Measurements from ENCODE around the gene BCL11A. TPM values are rescaled to one million over a fixed set of nuclear protein-coding genes. Genes with fewer than 3 reads are reported as not detected.
A peak's percentile ranks its signal among the peaks of the same experiment; 100 is the strongest.

Gene BCL11A
- polyA plus RNA-seq, 1 donor (not counting 4 experiments of a cell fraction or from before 2014, with no cell fraction given): 5.0 TPM

- H3K4me1 ChIP-seq (ENCODE audit: control insufficient read depth, extremely low read depth, insufficient read depth, low read length): peaks cover 14% of the 10 kb centered on the region
- H3K27me3 ChIP-seq (ENCODE audit: control insufficient read depth, extremely low read depth, insufficient read depth, low read length): peaks cover 5% of the 10 kb centered on the region
- no peak overlapping the region for H3K27ac ChIP-seq (ENCODE audit: control insufficient read depth, insufficient read depth, low read length)
- FAIRE-seq (no peak), DNase-seq (ENCODE audit: low read depth, low spot score) (no peak)
- H2AFZ ChIP-seq (ENCODE audit: control insufficient read depth, low read length): no peak overlapping the region
- H3K9ac ChIP-seq (ENCODE audit: control insufficient read depth, extremely low read depth, insufficient read depth, low read length): no peak overlapping the region
- no peaks in the 10 kb centered on the region for H3K9me1 ChIP-seq (ENCODE audit: control insufficient read depth, extremely low read depth, insufficient read depth, low read length)
- H3K79me2 ChIP-seq (ENCODE audit: control insufficient read depth, insufficient read depth, low read length): no peaks in the 10 kb centered on the region
- H3K4me2 ChIP-seq (ENCODE audit: control insufficient read depth, extremely low read depth, insufficient read depth, low read depth, low read length): no peak overlapping the region
- H3K9me3 ChIP-seq (ENCODE audit: control insufficient read depth, low read depth, low read length): no peaks in the 10 kb centered on the region
- no peak overlapping the region for H3K4me3 ChIP-seq (ENCODE audit: control insufficient read depth in 2 of 3, extremely low read depth in 1 of 3, insufficient read depth in 2 of 3, low read depth in 1 of 3, low read length in 3 of 3)
- no peaks in the 10 kb centered on the region for H3K36me3 ChIP-seq (ENCODE audit: control insufficient read depth in 2 of 2, extremely low read depth in 1 of 2, insufficient read depth in 2 of 2, low read length in 2 of 2)
- TF ChIP-seq EZH2 (IDR thresholded peaks at IDR 0.05; ENCODE audit: low read length) (no peak), CTCF (optimal IDR thresholded peaks at IDR 0.05 in 1 of 3, IDR thresholded peaks at IDR 0.05 in 1 of 3, conservative IDR thresholded peaks at IDR 0.05 in 1 of 3; ENCODE audit: extremely low read depth in 1 of 3, insufficient read depth in 2 of 3, low read length in 3 of 3) (no peak)
- H4K20me1 ChIP-seq (ENCODE audit: control insufficient read depth, extremely low read depth, insufficient read depth, low read length): no peaks in the 10 kb centered on the region
- dilution Hi-C loops (cut with MboI; ENCODE audit: extremely low pct_ligation_motif_present, low sequenced_read_pairs): no loop called here
Observed at GRCh38 chr2:60410456-60411146, 142.9 kb downstream of the BCL11A start.

GRCh38 chr2:60409531-60409871 lies 144.0 kb downstream of the BCL11A start:
- Histone ChIP-seq H3K79me2 (ENCODE audit: control insufficient read depth, insufficient read depth, low read length) (no peaks in the 10 kb centered on the region), H3K27me3 (ENCODE audit: control insufficient read depth, extremely low read depth, insufficient read depth, low read length) (peaks cover 5% of the 10 kb centered on the region), H3K9me3 (ENCODE audit: control insufficient read depth, low read depth, low read length) (no peaks in the 10 kb centered on the region), H2AFZ (ENCODE audit: control insufficient read depth, low read length) (no peak overlapping the region), H3K9me1 (ENCODE audit: control insufficient read depth, extremely low read depth, insufficient read depth, low read length) (no peaks in the 10 kb centered on the region), H3K4me3 (ENCODE audit: control insufficient read depth in 2 of 3, extremely low read depth in 1 of 3, insufficient read depth in 2 of 3, low read depth in 1 of 3, low read length in 3 of 3) (no peak overlapping the region), H3K4me2 (ENCODE audit: control insufficient read depth, extremely low read depth, insufficient read depth, low read depth, low read length) (peak overlapping the region; percentile 53), H3K4me1 (ENCODE audit: control insufficient read depth, extremely low read depth, insufficient read depth, low read length) (peaks cover 14% of the 10 kb centered on the region), H3K36me3 (ENCODE audit: control insufficient read depth in 2 of 2, extremely low read depth in 1 of 2, insufficient read depth in 2 of 2, low read length in 2 of 2) (no peaks in the 10 kb centered on the region), H4K20me1 (ENCODE audit: control insufficient read depth, extremely low read depth, insufficient read depth, low read length) (no peaks in the 10 kb centered on the region), H3K27ac (ENCODE audit: control insufficient read depth, insufficient read depth, low read length) (no peak overlapping the region), H3K9ac (ENCODE audit: control insufficient read depth, extremely low read depth, insufficient read depth, low read length) (no peak overlapping the region)
- dilution Hi-C loops (cut with MboI; ENCODE audit: extremely low pct_ligation_motif_present, low sequenced_read_pairs): no loop called here
- no peak for TF ChIP-seq EZH2 (IDR thresholded peaks at IDR 0.05; ENCODE audit: low read length)
- TF ChIP-seq CTCF (optimal IDR thresholded peaks at IDR 0.05 in 1 of 3, IDR thresholded peaks at IDR 0.05 in 1 of 3, conservative IDR thresholded peaks at IDR 0.05 in 1 of 3; ENCODE audit: extremely low read depth in 1 of 3, insufficient read depth in 2 of 3, low read length in 3 of 3): no peak
- FAIRE-seq (no peak), DNase-seq (ENCODE audit: low read depth, low spot score) (no peak)

All from keratinocyte (primary cell).